IMR-90 (cell line): ENCODE results near the gene ACYP1. TPM values are rescaled to one million over a fixed set of nuclear protein-coding genes. Genes with fewer than 3 reads are reported as not detected.

ENCODE experiments used
- ATAC-seq: fragments of 200-7000 bp; cut with Tn5 transposase; 2 replicates; pipeline ENCODE4 v1.9.1; 2020; ENCODE audit warnings: low read depth, mild to moderate bottlenecking, moderate library complexity
- BruUV-seq: library from RNA; stranded (reverse); fragments of 400-500 nt; replicated peaks from 2 replicates; lab custom pipeline; 2021; lab: Mats Ljungman, UMichigan
- CTCF ChIA-PET: fragments of 300-600 bp; formaldehyde crosslinking; extraction: SDS; loops from one replicate; lab custom pipeline; 2021; ENCODE audit warnings: antibody characterized with exemption; lab: Yijun Ruan, JAX
- POLR2A ChIA-PET: fragments of 300-600 bp; sonication (Branson Sonifier 250); formaldehyde crosslinking; loops from one replicate; lab custom pipeline; 2022; ENCODE audit warnings: antibody characterized with exemption; ENCODE audit not compliant: unreplicated experiment; lab: Charles Lee
- DNase-seq: peaks from one replicate; pipeline ENCODE4 v3.0.0; 2013
- H2AFZ ChIP-seq: replicated peaks from 2 replicates; pipeline ENCODE3; 2013; ENCODE audit warnings: low read length, mild to moderate bottlenecking; ENCODE audit not compliant: poor library complexity
- H2AK5ac ChIP-seq: 2 replicates; pipeline ENCODE4 v1.6.1; 2013; ENCODE audit warnings: low read depth, low read length, inconsistent platforms
- H2AK9ac ChIP-seq: replicated peaks from 2 replicates; pipeline ENCODE3; 2013; ENCODE audit warnings: mild to moderate bottlenecking, low read depth, low read length, moderate library complexity; ENCODE audit not compliant: poor library complexity
- H2BK120ac ChIP-seq: 2 replicates; pipeline ENCODE4 v1.6.1; 2013; ENCODE audit warnings: low read depth, low read length, inconsistent platforms
- H2BK15ac ChIP-seq: 3 replicates; pipeline ENCODE4 v1.6.1; 2013; ENCODE audit warnings: low read depth, low read length, inconsistent platforms
- H2BK20ac ChIP-seq: 2 replicates; pipeline ENCODE4 v1.6.1; 2013; ENCODE audit warnings: low read depth, mild to moderate bottlenecking, inconsistent platforms, low read length, moderate library complexity
- H2BK5ac ChIP-seq: 2 replicates; pipeline ENCODE4 v1.6.1; 2013; ENCODE audit warnings: mild to moderate bottlenecking, low read depth, low read length, inconsistent platforms; ENCODE audit not compliant: poor library complexity, severe bottlenecking
- H3K14ac ChIP-seq: replicated peaks from 2 replicates; pipeline ENCODE4 v1.6.1; 2013; ENCODE audit warnings: low read depth, low read length, inconsistent platforms
- H3K18ac ChIP-seq: 2 replicates; pipeline ENCODE4 v1.6.1; 2013; ENCODE audit warnings: low read depth, low read length, control low read depth
- H3K23ac ChIP-seq: 2 replicates; pipeline ENCODE4 v1.6.1; 2013; ENCODE audit warnings: low read depth, low read length, inconsistent platforms
- H3K27ac ChIP-seq: 2 replicates; pipeline ENCODE4 v1.5.1; 2013; ENCODE audit warnings: mild to moderate bottlenecking, control low read depth, low read length; ENCODE audit not compliant: insufficient read depth
- H3K27me3 ChIP-seq: 2 replicates; pipeline ENCODE4 v1.6.1; 2013; ENCODE audit warnings: low read length; ENCODE audit not compliant: control insufficient read depth, insufficient read depth
- H3K36me3 ChIP-seq: 2 replicates; pipeline ENCODE4 v1.6.1; 2013; ENCODE audit warnings: low read length, mixed read lengths; ENCODE audit not compliant: control insufficient read depth, insufficient read depth
- H3K4ac ChIP-seq: 2 replicates; pipeline ENCODE4 v1.6.1; 2013; ENCODE audit warnings: low read depth, low read length, inconsistent platforms
- H3K4me1 ChIP-seq: 2 replicates; pipeline ENCODE4 v1.6.1; 2013; ENCODE audit warnings: low read length, mixed read lengths; ENCODE audit not compliant: control insufficient read depth, insufficient read depth
- H3K4me2 ChIP-seq: 2 replicates; pipeline ENCODE4 v1.6.1; 2013; ENCODE audit warnings: low read depth, mild to moderate bottlenecking, control low read depth, low read length, moderate library complexity
- H3K4me3 ChIP-seq: 2 replicates; pipeline ENCODE4 v1.5.1; 2013; ENCODE audit warnings: low read depth, mild to moderate bottlenecking, control low read depth, low read length, moderate library complexity; ENCODE audit not compliant: insufficient read depth
- H3K56ac ChIP-seq: 2 replicates; pipeline ENCODE4 v1.6.1; 2013; ENCODE audit warnings: low read length, inconsistent platforms; ENCODE audit not compliant: insufficient read depth; ENCODE audit errors: extremely low read depth
- H3K79me1 ChIP-seq, 2 experiments: 2 replicates each; pipeline ENCODE4 v1.6.1; 2013; ENCODE audit warnings: low read length in 2 of 2, inconsistent platforms in 1 of 2, low read depth in 1 of 2
- H3K9ac ChIP-seq: 2 replicates; pipeline ENCODE4 v1.6.1; 2013; ENCODE audit warnings: low read depth, low read length, control low read depth
- H3K9me1 ChIP-seq: 2 replicates; pipeline ENCODE4 v1.6.1; 2013; ENCODE audit warnings: low read length, inconsistent platforms; ENCODE audit not compliant: insufficient read depth
- H3K9me3 ChIP-seq: 2 replicates; pipeline ENCODE4 v1.6.1; 2013; ENCODE audit warnings: low read length; ENCODE audit not compliant: control insufficient read depth, insufficient read depth
- H4K20me1 ChIP-seq: 2 replicates; pipeline ENCODE4 v1.6.1; 2013; ENCODE audit warnings: low read length, inconsistent platforms; ENCODE audit not compliant: insufficient read depth
- H4K5ac ChIP-seq: 2 replicates; pipeline ENCODE4 v1.6.1; 2013; ENCODE audit warnings: mild to moderate bottlenecking, low read depth, low read length, control low read depth
- H4K8ac ChIP-seq, 2 experiments: 2 replicates each; pipeline ENCODE4 v1.6.1; 2013; ENCODE audit warnings: low read depth in 2 of 2, low read length in 2 of 2, control low read depth in 1 of 2, inconsistent platforms in 1 of 2
- H4K91ac ChIP-seq: 2 replicates; pipeline ENCODE4 v1.6.1; 2013; ENCODE audit warnings: low read depth, low read length, inconsistent platforms; ENCODE audit not compliant: insufficient read depth
- BHLHE40 ChIP-seq: fragments of 150-350 bp; IDR thresholded peaks from 2 replicates; pipeline ENCODE4 v1.6.1; 2016; ENCODE audit warnings: mild to moderate bottlenecking, low read depth, low read length
- CEBPB ChIP-seq: IDR thresholded peaks from 2 replicates; pipeline ENCODE4 v1.6.1; 2012; ENCODE audit warnings: low read depth, low read length, improper control_type of control experiment
- CHD1 ChIP-seq: IDR thresholded peaks from 2 replicates; pipeline ENCODE4 v1.6.1; 2012; ENCODE audit warnings: low read depth, low read length, improper control_type of control experiment
- FOS ChIP-seq: fragments of 150-350 bp; IDR thresholded peaks from 2 replicates; pipeline ENCODE4 v1.6.1; 2016; ENCODE audit warnings: low read depth, low read length
- MAFK ChIP-seq: IDR thresholded peaks from 2 replicates; pipeline ENCODE4 v1.6.1; 2012; ENCODE audit warnings: low read depth, low read length, improper control_type of control experiment
- MAZ ChIP-seq: IDR thresholded peaks from 2 replicates; pipeline ENCODE4 v1.6.1; 2012; ENCODE audit warnings: low read depth, mild to moderate bottlenecking, low read length, improper control_type of control experiment, moderate library complexity, borderline replicate concordance
- MXI1 ChIP-seq: IDR thresholded peaks from 2 replicates; pipeline ENCODE4 v1.6.1; 2012; ENCODE audit warnings: low read depth, mild to moderate bottlenecking, low read length, moderate library complexity, borderline replicate concordance
- NFE2L2 ChIP-seq: fragments of 150-350 bp; IDR thresholded peaks from 2 replicates; pipeline ENCODE4 v1.6.1; 2016; ENCODE audit warnings: low read depth, mild to moderate bottlenecking, low read length
- POLR2A ChIP-seq: IDR thresholded peaks from 2 replicates; pipeline ENCODE4 v1.6.1; 2012; ENCODE audit warnings: mild to moderate bottlenecking, low read depth, low read length
- RAD21 ChIP-seq: IDR thresholded peaks from 2 replicates; pipeline ENCODE4 v1.6.1; 2012; ENCODE audit warnings: low read length, improper control_type of control experiment
- RCOR1 ChIP-seq: IDR thresholded peaks from 2 replicates; pipeline ENCODE4 v1.6.1; 2012; ENCODE audit warnings: mild to moderate bottlenecking, low read length, improper control_type of control experiment; ENCODE audit not compliant: insufficient replicate concordance
- RFX5 ChIP-seq: IDR thresholded peaks from 2 replicates; pipeline ENCODE4 v1.8.0; 2012; ENCODE audit warnings: low read depth, mild to moderate bottlenecking, low read length, moderate library complexity
- SMC3 ChIP-seq: fragments of 150-350 bp; IDR thresholded peaks from 2 replicates; pipeline ENCODE4 v1.6.1; 2016; ENCODE audit warnings: low read depth, mild to moderate bottlenecking, antibody characterized with exemption, low read length, moderate library complexity
- WGBS, 2 experiments: methylation state at CpG; one replicate each; pipeline versions ENCODE4 v1.1.5 to v1.1.7; 2013; ENCODE audit warnings: missing lambda C conversion rate in 2 of 2; ENCODE audit not compliant: insufficient read length in 1 of 2; ENCODE audit errors: extremely low coverage in 2 of 2; 5-methylcytosine and 5-hydroxymethylcytosine counted together
- dilution Hi-C: fragments of 300-500 bp; cut with HindIII; formaldehyde crosslinking; loops from one replicate; pipeline ENCODE4 v1.14.3; 2018; ENCODE audit warnings: low sequenced_read_pairs; ENCODE audit not compliant: unreplicated experiment
- in situ Hi-C: fragments of 300-500 bp; cut with MboI; formaldehyde crosslinking; loops from 3 replicates; pipeline ENCODE4 v1.14.3; 2019; ENCODE audit warnings: low sequenced_read_pairs, inconsistent platforms, mixed read lengths
- intact Hi-C: fragments of 100-400 bp; cut with micrococcal nuclease; formaldehyde crosslinking; loops from 2 replicates; pipeline ENCODE4 v1.10.0; 2022
- polyA plus RNA-seq, 3 experiments: library from polyadenylated mRNA; depleted of rRNA; stranded (reverse); fragments of >200 nt; gene quantifications; 2 replicates each; pipeline ENCODE4 v1.2.3, GENCODE V29; 2012; ENCODE audit warnings: low replicate concordance in 1 of 3
- total RNA-seq: library from RNA; depleted of rRNA; stranded (reverse); fragments of >200 nt; gene quantifications from 2 replicates; pipeline ENCODE4 v1.2.3, GENCODE V29; 2012
- TF ChIP-seq, protein P1 (sequence below): conservative IDR thresholded peaks from 2 replicates; pipeline ENCODE4 v1.5.1; 2012; ENCODE audit warnings: mild to moderate bottlenecking, low read depth, low read length, improper control_type of control experiment
- TF ChIP-seq, protein P2 (sequence below): fragments of 150-350 bp; IDR thresholded peaks from 2 replicates; pipeline ENCODE4 v1.6.1; 2017; ENCODE audit warnings: mild to moderate bottlenecking, antibody characterized with exemption, low read length, low read depth
- TF ChIP-seq, protein P3 (sequence below): fragments of 150-350 bp; IDR thresholded peaks from 2 replicates; pipeline ENCODE4 v1.6.1; 2016; ENCODE audit warnings: low read depth, mild to moderate bottlenecking, low read length, moderate library complexity, borderline replicate concordance

ACYP1 gene
- total and polyA plus RNA-seq, 2 of the 4 experiments (the other 2 are of a cell fraction) = 4.1 to 24.0 TPM

DNA sequence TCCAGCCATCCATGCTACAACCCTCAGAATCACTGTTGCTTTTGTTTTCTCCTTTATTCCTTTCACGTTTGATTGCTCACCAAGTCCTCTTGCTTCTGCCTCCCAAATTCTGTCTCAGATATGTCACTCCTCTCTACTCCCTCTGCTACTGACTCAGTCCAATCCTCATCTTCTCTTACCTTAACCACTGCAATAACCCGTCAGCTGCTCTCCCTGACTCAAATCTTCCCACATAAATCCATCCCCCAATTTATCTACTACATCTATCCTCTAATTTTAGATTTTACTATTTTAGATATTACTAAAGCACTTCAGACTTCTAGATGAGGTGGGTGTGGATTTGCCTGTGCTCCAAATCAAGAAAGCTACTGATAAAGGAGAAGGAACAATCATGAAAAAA lies 37.9 kb downstream of the ACYP1 start:
- Histone ChIP-seq H3K4me2 (no peak overlapping the region), H3K9me1 (peaks cover 5% of the 10 kb centered on the region; the same call in 1 of the 2 replicates), H3K56ac (no peak overlapping the region), H2BK15ac (peak overlapping the region; percentile 49; the same call in 1 of the 3 replicates), H4K91ac (no peak overlapping the region), H2BK5ac (no peak overlapping the region), H2AK5ac (no peak overlapping the region; the same call in 1 of the 2 replicates), H4K8ac (no peak overlapping the region), H4K5ac (no peak overlapping the region), H3K27ac (no peak overlapping the region), H3K4me3 (no peak overlapping the region), H3K9ac (no peak overlapping the region), H3K23ac (no peak overlapping the region), H3K36me3 (peaks cover 7% of the 10 kb centered on the region), H3K27me3 (no peaks in the 10 kb centered on the region), H2AFZ (no peak overlapping the region), H3K79me1 (no peaks in the 10 kb centered on the region), H2BK120ac (no peak overlapping the region), H3K9me3 (no peaks in the 10 kb centered on the region), H3K18ac (no peak overlapping the region), H3K4ac (no peak overlapping the region), H3K4me1 (peaks cover 2% of the 10 kb centered on the region; the same call in 1 of the 2 replicates), H2AK9ac (no peak overlapping the region), H4K20me1 (no peaks in the 10 kb centered on the region), H2BK20ac (no peak overlapping the region), H3K14ac (no peak overlapping the region)
- CTCF ChIA-PET = interaction anchor here (1.1 kb wide), 1 partner anchor 165 kb away, joined by 4 read pairs; no protein-coding TSS in a partner anchor
- intact Hi-C loops = no loop called here
- dilution Hi-C loops = no loop called here
- DNase-seq (no peak), ATAC-seq (no peak)
- TF ChIP-seq CHD1 (no peak), MXI1 (no peak), MAZ (no peak), RAD21 (no peak), SMC3 (no peak), FOS (no peak), MAFK (no peak), RFX5 (no peak), POLR2A (no peak), CEBPB (no peak), NFE2L2 (no peak), BHLHE40 (no peak), RCOR1 (no peak)
- TF ChIP-seq, protein P1, sequence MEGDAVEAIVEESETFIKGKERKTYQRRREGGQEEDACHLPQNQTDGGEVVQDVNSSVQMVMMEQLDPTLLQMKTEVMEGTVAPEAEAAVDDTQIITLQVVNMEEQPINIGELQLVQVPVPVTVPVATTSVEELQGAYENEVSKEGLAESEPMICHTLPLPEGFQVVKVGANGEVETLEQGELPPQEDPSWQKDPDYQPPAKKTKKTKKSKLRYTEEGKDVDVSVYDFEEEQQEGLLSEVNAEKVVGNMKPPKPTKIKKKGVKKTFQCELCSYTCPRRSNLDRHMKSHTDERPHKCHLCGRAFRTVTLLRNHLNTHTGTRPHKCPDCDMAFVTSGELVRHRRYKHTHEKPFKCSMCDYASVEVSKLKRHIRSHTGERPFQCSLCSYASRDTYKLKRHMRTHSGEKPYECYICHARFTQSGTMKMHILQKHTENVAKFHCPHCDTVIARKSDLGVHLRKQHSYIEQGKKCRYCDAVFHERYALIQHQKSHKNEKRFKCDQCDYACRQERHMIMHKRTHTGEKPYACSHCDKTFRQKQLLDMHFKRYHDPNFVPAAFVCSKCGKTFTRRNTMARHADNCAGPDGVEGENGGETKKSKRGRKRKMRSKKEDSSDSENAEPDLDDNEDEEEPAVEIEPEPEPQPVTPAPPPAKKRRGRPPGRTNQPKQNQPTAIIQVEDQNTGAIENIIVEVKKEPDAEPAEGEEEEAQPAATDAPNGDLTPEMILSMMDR = no peak
- TF ChIP-seq, protein P2, sequence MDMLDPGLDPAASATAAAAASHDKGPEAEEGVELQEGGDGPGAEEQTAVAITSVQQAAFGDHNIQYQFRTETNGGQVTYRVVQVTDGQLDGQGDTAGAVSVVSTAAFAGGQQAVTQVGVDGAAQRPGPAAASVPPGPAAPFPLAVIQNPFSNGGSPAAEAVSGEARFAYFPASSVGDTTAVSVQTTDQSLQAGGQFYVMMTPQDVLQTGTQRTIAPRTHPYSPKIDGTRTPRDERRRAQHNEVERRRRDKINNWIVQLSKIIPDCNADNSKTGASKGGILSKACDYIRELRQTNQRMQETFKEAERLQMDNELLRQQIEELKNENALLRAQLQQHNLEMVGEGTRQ = no peak
- TF ChIP-seq, protein P3, sequence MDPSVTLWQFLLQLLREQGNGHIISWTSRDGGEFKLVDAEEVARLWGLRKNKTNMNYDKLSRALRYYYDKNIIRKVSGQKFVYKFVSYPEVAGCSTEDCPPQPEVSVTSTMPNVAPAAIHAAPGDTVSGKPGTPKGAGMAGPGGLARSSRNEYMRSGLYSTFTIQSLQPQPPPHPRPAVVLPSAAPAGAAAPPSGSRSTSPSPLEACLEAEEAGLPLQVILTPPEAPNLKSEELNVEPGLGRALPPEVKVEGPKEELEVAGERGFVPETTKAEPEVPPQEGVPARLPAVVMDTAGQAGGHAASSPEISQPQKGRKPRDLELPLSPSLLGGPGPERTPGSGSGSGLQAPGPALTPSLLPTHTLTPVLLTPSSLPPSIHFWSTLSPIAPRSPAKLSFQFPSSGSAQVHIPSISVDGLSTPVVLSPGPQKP = no peak
- in situ Hi-C loops = no loop called here
- BruUV-seq = no TSS peak
- POLR2A ChIA-PET = no interaction called here
- 100% methylated on average over 1 to 2 of the region's 2 CpGs for WGBS, 2 experiments
